GM21367 (cell line): ENCODE results near the gene DNAJB8.

Experiments used
- ATAC-seq: cut with Tn5 transposase; IDR thresholded peaks from one replicate; pipeline ENCODE4 v1.9.1; 2021; ENCODE audit not compliant: unreplicated experiment

The DNAJB8 gene

DNA sequence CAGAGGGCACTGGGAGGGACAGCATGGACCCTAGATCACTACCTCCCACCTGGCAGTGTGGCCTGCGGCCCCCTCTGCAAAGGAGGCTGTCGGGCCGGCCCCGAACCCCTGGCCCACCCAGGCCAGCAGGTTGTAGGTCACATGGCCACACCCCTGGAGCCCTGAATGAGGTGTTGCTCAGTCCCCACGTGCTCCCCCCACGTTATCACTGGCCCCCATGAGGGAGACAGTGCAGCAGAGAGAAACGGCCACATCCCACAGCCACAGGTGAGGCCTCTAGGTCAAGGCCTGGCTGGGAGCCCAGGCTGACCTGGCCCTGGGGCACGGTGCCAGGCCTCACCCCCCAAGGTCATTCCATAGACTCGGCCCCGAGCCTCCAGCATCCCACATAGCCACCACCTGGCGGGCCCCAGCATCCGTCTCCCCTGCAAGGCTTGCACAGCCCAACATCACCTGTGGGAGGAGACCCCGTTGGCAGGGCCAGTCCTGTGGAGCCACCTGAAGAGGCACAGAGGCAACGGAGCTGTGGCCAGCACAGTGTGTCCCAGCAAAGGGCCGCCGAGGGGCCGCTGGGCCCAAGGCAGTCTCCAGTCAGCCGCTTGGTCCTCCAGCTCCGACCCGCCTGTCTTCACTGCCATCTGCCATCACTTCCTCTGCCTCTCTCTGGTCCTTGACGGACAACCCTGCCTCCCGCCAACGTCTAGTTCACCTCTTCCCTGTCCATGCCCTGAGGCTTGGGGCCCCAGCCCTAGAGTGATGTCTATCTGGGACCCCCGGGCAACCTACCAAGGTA lies 53.1 kb downstream of the DNAJB8 start:
- ATAC-seq, result no peak

DNA sequence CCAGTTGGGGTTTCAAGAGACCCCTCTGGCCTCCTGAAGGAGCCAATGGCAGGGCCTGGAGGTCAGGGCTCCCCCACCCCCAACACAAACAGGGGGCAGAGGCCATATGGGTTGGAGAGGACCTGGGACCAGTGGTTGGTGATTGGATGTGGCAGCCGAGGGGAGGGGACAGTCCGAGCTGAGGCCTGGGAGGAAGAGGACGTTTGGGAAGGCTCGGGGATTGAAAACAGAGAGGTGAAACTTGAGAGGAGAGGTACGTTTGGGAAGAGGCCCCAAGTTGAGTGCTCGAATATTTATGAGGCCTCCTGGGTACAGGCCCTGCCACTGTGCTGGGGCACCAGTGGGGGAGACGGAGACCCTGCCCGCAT lies 53.7 kb downstream of the DNAJB8 start:
- no peak for ATAC-seq
